Gastrocnemius medialis (tissue), 4 donors: ENCODE results near the gene OR2V2. TPM values are rescaled to one million over a fixed set of nuclear protein-coding genes. Genes with fewer than 3 reads are reported as not detected.

ENCODE experiments used
- ATAC-seq, 2 donors: fragments of 150-250 bp; one replicate each; pipeline ENCODE4 v1.9.1; 2016
- DNase-seq, 2 donors: peaks; one replicate each; pipeline ENCODE4 v3.0.0-alpha.2; 2019
- H3K27ac ChIP-seq, 4 donors: fragments of 200-600 bp; sonication (generic); 1 replicate in 1 of 4; 2 replicates in 3 of 4; pipeline ENCODE4 v1.5.1; 2016 to 2018; ENCODE audit warnings: mild to moderate bottlenecking in 2 of 4, moderate library complexity in 1 of 4
- H3K27me3 ChIP-seq, 3 donors: fragments of 200-600 bp; sonication (generic) in 2 of 3; 1 replicate in 1 of 3; 2 replicates in 2 of 3; pipeline versions ENCODE4 v1.5.1 to v1.6.0; 2016 to 2019; ENCODE audit warnings: mild to moderate bottlenecking in 1 of 3, moderate library complexity in 1 of 3
- H3K36me3 ChIP-seq, 2 donors: fragments of 200-600 bp; sonication (generic) in 1 of 2; one replicate each; pipeline ENCODE4 v1.5.1; 2017 to 2018
- H3K4me1 ChIP-seq, 2 donors: fragments of 200-600 bp; sonication (generic) in 1 of 2; one replicate each; pipeline ENCODE4 v1.5.1; 2016 to 2017; ENCODE audit warnings: mild to moderate bottlenecking in 2 of 2
- H3K4me3 ChIP-seq, 4 donors: fragments of 200-600 bp; sonication (generic) in 3 of 4; 1 replicate in 1 of 4; 2 replicates in 3 of 4; pipeline ENCODE4 v1.5.1; 2016 to 2019; ENCODE audit warnings: mild to moderate bottlenecking in 2 of 4
- H3K9me3 ChIP-seq, 3 donors: fragments of 200-600 bp; sonication (generic) in 2 of 3; 1 replicate in 1 of 3; 2 replicates in 2 of 3; pipeline ENCODE4 v1.5.1; 2016 to 2019
- POLR2A ChIP-seq, 2 donors: fragments of 450-650 bp; IDR thresholded peaks; one replicate each; pipeline ENCODE4 v1.6.1; 2017; ENCODE audit warnings: antibody characterized with exemption in 2 of 2, mild to moderate bottlenecking in 2 of 2, moderate library complexity in 2 of 2
- in situ Hi-C, 4 donors: fragments of 200-750 bp; cut with MboI; loops; one replicate each; pipeline versions ENCODE4 v1.15.0 to v1.8.0; 2017; ENCODE audit warnings: low sequenced_read_pairs in 4 of 4
- intact Hi-C: fragments of 100-400 bp; cut with DNase I; formaldehyde crosslinking; loops from one replicate; pipeline ENCODE4 v1.15.1; 2023; ENCODE audit warnings: low total_unique reads
- total RNA-seq, 4 donors: library from RNA; depleted of rRNA; stranded (reverse); fragments of >200 nt; gene quantifications; one replicate each; pipeline versions ENCODE4 v1.1.0 to v1.2.3, GENCODE V29; 2016
- TF ChIP-seq, protein P1 (sequence below), 5 experiments: fragments of 450-650 bp in 3 of 5; fragments of 200-600 bp in 2 of 5; sonication (generic) in 2 of 5; IDR thresholded peaks in 4 of 5; conservative IDR thresholded peaks in 1 of 5; 1 replicate in 4 of 5; 2 replicates in 1 of 5; pipeline ENCODE4 v1.5.1; 2016 to 2019; ENCODE audit warnings: antibody characterized with exemption in 5 of 5, mild to moderate bottlenecking in 3 of 5, moderate library complexity in 3 of 5

Gene OR2V2
- total RNA-seq, 4 donors from 2014 or later = not detected

DNA sequence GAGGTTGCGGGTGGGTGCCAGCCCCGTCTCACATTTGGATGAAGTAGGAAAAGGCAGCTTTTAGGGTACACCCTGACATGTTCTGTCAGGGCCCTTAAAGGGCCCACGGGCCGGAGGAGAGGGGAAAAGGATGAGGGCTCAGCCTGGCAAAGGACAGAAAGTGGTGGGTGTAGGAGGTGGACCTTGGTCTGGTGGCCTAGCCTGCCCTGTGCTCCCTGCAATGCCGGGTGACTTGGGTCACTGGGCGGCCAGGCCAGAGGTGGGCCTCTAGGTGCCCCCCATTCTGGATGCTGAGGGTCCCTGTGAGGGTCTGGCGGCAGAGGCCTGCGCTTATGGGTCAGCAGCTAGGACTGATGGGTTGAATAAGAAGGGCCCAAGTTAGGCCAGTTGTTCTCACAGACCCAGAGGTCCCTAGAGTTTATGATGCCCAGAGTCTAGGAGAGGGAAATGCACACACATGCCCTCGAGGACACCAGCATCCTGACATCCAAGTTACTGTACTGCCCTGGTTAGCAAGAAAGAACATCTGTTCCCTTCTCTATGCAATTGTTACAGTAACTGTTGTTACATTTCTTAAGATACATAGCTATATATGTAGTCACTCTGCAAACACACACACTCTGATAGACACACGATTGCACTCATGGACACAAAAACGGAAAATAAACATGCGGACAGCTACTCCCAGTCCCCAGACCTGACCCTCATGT, 45.1 kb downstream of the OR2V2 start:
- Histone ChIP-seq H3K27me3 (no peaks in the 10 kb centered on the region), H3K4me1 (peaks cover 14 to 22% of the 10 kb centered on the region in 2 donors), H3K36me3 (no peaks in the 10 kb centered on the region), H3K27ac (peak overlapping the region; percentile 89 to 98 (median 93)), H3K9me3 (no peaks in the 10 kb centered on the region), H3K4me3 (peak overlapping the region; percentile 67 to 97 (median 72))
- TF ChIP-seq POLR2A (IDR thresholded peaks at IDR 0.05) = peak in 1 of 2 donors; percentile 15
- TF ChIP-seq, protein P1, sequence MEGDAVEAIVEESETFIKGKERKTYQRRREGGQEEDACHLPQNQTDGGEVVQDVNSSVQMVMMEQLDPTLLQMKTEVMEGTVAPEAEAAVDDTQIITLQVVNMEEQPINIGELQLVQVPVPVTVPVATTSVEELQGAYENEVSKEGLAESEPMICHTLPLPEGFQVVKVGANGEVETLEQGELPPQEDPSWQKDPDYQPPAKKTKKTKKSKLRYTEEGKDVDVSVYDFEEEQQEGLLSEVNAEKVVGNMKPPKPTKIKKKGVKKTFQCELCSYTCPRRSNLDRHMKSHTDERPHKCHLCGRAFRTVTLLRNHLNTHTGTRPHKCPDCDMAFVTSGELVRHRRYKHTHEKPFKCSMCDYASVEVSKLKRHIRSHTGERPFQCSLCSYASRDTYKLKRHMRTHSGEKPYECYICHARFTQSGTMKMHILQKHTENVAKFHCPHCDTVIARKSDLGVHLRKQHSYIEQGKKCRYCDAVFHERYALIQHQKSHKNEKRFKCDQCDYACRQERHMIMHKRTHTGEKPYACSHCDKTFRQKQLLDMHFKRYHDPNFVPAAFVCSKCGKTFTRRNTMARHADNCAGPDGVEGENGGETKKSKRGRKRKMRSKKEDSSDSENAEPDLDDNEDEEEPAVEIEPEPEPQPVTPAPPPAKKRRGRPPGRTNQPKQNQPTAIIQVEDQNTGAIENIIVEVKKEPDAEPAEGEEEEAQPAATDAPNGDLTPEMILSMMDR (IDR thresholded peaks at IDR 0.05 in 4 of 5, conservative IDR thresholded peaks at IDR 0.05 in 1 of 5) = no peak
- in situ Hi-C loops (no loop called here), intact Hi-C loops (loop anchor here (5.0 kb wide), 1 partner anchor 1360 kb away; no protein-coding TSS in a partner anchor)
- DNase-seq (no peak), ATAC-seq (no peak)

- TF ChIP-seq, protein P1 (IDR thresholded peaks at IDR 0.05 in 4 of 5, conservative IDR thresholded peaks at IDR 0.05 in 1 of 5) = no peak
- no peak for TF ChIP-seq POLR2A (IDR thresholded peaks at IDR 0.05)
- in situ Hi-C loops (no loop called here), intact Hi-C loops (loop anchor here (5.0 kb wide), 1 partner anchor 1361 kb away; no protein-coding TSS in a partner anchor)
- H3K27ac ChIP-seq = peak overlapping the region; percentile 89 to 98 (median 93)
- no peaks in the 10 kb centered on the region for H3K36me3 ChIP-seq
- H3K9me3 ChIP-seq = no peaks in the 10 kb centered on the region
- no peak overlapping the region for H3K4me3 ChIP-seq
- no peak for ATAC-seq
- no peaks in the 10 kb centered on the region for H3K27me3 ChIP-seq
- H3K4me1 ChIP-seq = peaks cover 14 to 17% of the 10 kb centered on the region in 2 donors
- DNase-seq = no peak
Measured at GRCh38 chr5:181193656-181194055, 46.3 kb downstream of the OR2V2 start.

- ATAC-seq (peak in 1 of 2 donors; percentile 21), DNase-seq (peak in 1 of 2 donors; percentile 80)
- H3K27ac ChIP-seq = peak overlapping the region; percentile 38 to 98 (median 93)
- H3K9me3 ChIP-seq = no peaks in the 10 kb centered on the region
- H3K36me3 ChIP-seq = no peaks in the 10 kb centered on the region
- peaks cover 14 to 17% of the 10 kb centered on the region in 2 donors for H3K4me1 ChIP-seq
- TF ChIP-seq POLR2A (IDR thresholded peaks at IDR 0.05) = no peak
- TF ChIP-seq, protein P1 (IDR thresholded peaks at IDR 0.05 in 4 of 5, conservative IDR thresholded peaks at IDR 0.05 in 1 of 5) = no peak
- intact Hi-C loops = loop anchor here (5.0 kb wide), 1 partner anchor 1362 kb away; no protein-coding TSS in a partner anchor
- no peaks in the 10 kb centered on the region for H3K27me3 ChIP-seq
- in situ Hi-C loops = no loop called here
- no peak overlapping the region for H3K4me3 ChIP-seq
Measured at GRCh38 chr5:181194489-181195248, 47.3 kb downstream of the OR2V2 start.

- in situ Hi-C loops (no loop called here), intact Hi-C loops (no loop called here)
Measured at GRCh38 chr5:181195249-181195761, 47.9 kb downstream of the OR2V2 start.

More at GRCh38 chr5:181195249-181195761, 47.9 kb downstream of the OR2V2 start:
- TF ChIP-seq, protein P1 (IDR thresholded peaks at IDR 0.05 in 4 of 5, conservative IDR thresholded peaks at IDR 0.05 in 1 of 5) = no peak
- no peak for TF ChIP-seq POLR2A (IDR thresholded peaks at IDR 0.05)
- Histone ChIP-seq H3K27me3 (no peaks in the 10 kb centered on the region), H3K4me1 (peaks cover 13 to 18% of the 10 kb centered on the region in 2 donors), H3K36me3 (no peaks in the 10 kb centered on the region), H3K27ac (peak overlapping the region; percentile 38 to 98 (median 93)), H3K9me3 (no peaks in the 10 kb centered on the region), H3K4me3 (no peak overlapping the region)
- ATAC-seq (no peak), DNase-seq (no peak)
